Measurements from ENCODE around the gene ATPAF2. TPM values are rescaled to one million over a fixed set of nuclear protein-coding genes. Genes with fewer than 3 reads are reported as not detected.

Gene ATPAF2
- total RNA-seq, 1 experiment from 2014 or later = 46.1 TPM

- Histone ChIP-seq H3K4me2 (ENCODE audit: low read length) (no peak overlapping the region), H3K27ac (ENCODE audit: low read depth, low read length) (no peak overlapping the region), H3K9me2 (ENCODE audit: insufficient read depth) (no peaks in the 10 kb centered on the region), H3K9me3 (ENCODE audit: control insufficient read depth in 1 of 2, insufficient read depth in 1 of 2, low read depth in 1 of 2, low read length in 2 of 2) (no peaks in the 10 kb centered on the region), H3K4me1 (ENCODE audit: control insufficient read depth in 1 of 2, insufficient read depth in 2 of 2, low read length in 2 of 2) (peaks cover 18 to 26% of the 10 kb centered on the region in 2 experiments), H2AFZ (ENCODE audit: low read depth, low read length, poor library complexity, severe bottlenecking) (no peak overlapping the region), H3K4me3 (replicated peaks in 1 of 2; ENCODE audit: low read depth in 1 of 2, low read length in 2 of 2) (no peak overlapping the region), H3K79me2 (ENCODE audit: insufficient read depth, low read length) (no peaks in the 10 kb centered on the region), H3K27me3 (ENCODE audit: insufficient read depth, low read length) (no peaks in the 10 kb centered on the region), H4K20me1 (ENCODE audit: insufficient read depth) (no peaks in the 10 kb centered on the region), H3K9ac (ENCODE audit: low read length) (no peak overlapping the region), H3K36me3 (ENCODE audit: control insufficient read depth in 1 of 2, insufficient read depth in 2 of 2, low read length in 2 of 2) (no peaks in the 10 kb centered on the region)
- DNase-seq (ENCODE audit: low read depth, low spot score) (no peak), ATAC-seq (no peak)
- TF ChIP-seq REST (IDR thresholded peaks at IDR 0.05; ENCODE audit: low read depth) (no peak), FOSL1 (IDR thresholded peaks at IDR 0.05; ENCODE audit: low read depth) (no peak), ZFX (IDR thresholded peaks at IDR 0.05) (no peak), JUND (IDR thresholded peaks at IDR 0.05) (no peak), EZH2phosphoT487 (IDR thresholded peaks at IDR 0.05; ENCODE audit: borderline replicate concordance) (no peak), EZH2 (IDR thresholded peaks at IDR 0.05) (no peak), SP1 (IDR thresholded peaks at IDR 0.05; ENCODE audit: low read depth) (no peak), CEBPB (IDR thresholded peaks at IDR 0.05; ENCODE audit: low read depth) (no peak), ATF3 (IDR thresholded peaks at IDR 0.05) (no peak), YY1 (IDR thresholded peaks at IDR 0.05; ENCODE audit: extremely low read depth, insufficient replicate concordance, low read depth, low read length) (no peak), POLR2AphosphoS5 (IDR thresholded peaks at IDR 0.05; ENCODE audit: low read depth, low read length) (no peak), CTCF (IDR thresholded peaks at IDR 0.05 in 2 of 3, conservative IDR thresholded peaks at IDR 0.05 in 1 of 3; ENCODE audit: borderline replicate concordance in 1 of 3, insufficient read depth in 1 of 3, low read depth in 2 of 3, low read length in 2 of 3) (no peak), RAD21 (IDR thresholded peaks at IDR 0.05; ENCODE audit: low read depth) (no peak), ELF1 (IDR thresholded peaks at IDR 0.05; ENCODE audit: borderline replicate concordance, low read depth) (no peak), POLR2A (IDR thresholded peaks at IDR 0.05; ENCODE audit: borderline replicate concordance, extremely low read depth, insufficient read depth, insufficient read length) (no peak), EGR1 (IDR thresholded peaks at IDR 0.05; ENCODE audit: low read depth) (no peak), ZNF274 (IDR thresholded peaks at IDR 0.05; ENCODE audit: low read depth, low read length) (no peak), TCF7L2 (IDR thresholded peaks at IDR 0.05; ENCODE audit: borderline replicate concordance, extremely low read depth, insufficient read depth, insufficient read length) (no peak)
- BruUV-seq (replicated peaks) = no TSS peak
- ChIA-PET CTCF (no interaction called here), POLR2A (no interaction called here), RAD21 (ENCODE audit: low non-redundant PET in 1 of 2, low total read pairs in 2 of 2, uncharacterized antibody in 2 of 2, unreplicated experiment in 2 of 2) (no interaction called here)
- intact Hi-C loops (cut with micrococcal nuclease) = no loop called here
Measured at GRCh38 chr17:17989081-17989480, 49.9 kb downstream of the ATPAF2 start.
